HG02840 (cell line): Measurements from ENCODE around the gene ITLN1.
"Not testable (repeated sequence)": the region's sequence is repeated elsewhere in the genome, so short reads cannot be mapped to it uniquely, and the experiment has no call there.

Source experiments
- ATAC-seq: cut with Tn5 transposase; IDR thresholded peaks from one replicate; pipeline ENCODE4 v1.9.1; 2021; ENCODE audit warnings: mild to moderate bottlenecking, moderate library complexity, moderate number of reproducible peaks; ENCODE audit not compliant: unreplicated experiment, low FRiP score

Gene ITLN1

DNA sequence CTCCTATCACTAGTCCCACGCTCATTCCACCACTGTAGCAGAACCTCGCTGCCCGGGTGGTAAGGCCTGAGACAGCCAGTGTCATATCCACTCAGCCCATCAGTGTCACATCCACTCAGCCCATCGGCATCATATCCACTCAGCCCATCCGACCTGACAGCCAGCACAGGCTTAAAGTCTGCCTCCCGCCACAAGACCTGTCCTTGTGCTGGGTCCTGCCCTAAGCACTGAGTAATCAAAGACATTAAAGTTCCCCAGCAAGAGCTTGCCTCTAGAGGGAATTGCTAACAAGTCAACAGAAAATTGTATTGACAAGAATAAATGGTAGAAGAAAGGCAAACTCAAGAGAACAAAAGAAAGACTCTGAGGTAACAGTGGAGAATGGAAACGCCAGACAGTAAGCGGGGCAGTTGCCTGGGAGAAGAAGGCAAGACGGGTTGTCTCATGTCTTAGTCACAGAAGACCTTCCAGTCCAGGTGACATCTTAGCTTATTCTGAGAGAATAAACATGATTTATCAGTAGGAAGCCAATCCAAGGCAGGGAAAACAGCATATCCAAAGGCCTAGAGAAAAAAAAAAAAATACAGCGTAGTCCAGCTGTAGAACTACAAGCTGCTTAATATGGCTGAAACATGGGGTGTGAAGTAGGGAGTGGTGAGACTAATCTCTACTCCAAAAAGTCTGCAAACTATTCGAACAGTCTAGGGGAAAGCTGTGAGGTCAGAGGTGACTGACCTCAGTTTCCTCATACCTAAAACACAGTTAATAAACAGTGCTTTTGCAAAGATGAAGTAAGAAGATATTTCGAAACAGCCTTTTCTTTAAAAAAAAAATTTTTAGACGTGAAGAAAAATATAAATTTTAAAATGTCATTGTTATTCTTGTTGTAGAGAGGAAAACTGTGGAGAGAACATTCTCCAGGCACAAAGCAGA, 1.1 kb downstream of the ITLN1 start:
- no peak for ATAC-seq

DNA sequence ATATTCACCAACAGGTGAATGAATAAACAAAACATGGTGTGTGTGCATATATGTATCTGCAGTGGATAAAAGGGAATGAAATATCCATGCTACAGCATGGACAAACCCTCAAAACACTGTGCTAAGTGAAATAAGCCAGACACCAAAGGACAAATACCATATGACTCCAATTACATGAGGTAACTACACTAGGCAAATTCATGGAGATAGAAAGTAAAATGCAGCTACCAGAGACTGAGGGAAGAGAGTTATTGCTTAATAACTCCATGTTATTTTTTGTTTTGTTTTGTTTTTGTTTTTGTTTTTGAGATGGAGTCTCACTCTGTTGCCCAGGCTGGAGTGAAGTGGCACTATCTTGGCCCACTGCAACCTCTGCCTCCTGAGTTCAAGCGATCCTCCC, 2.4 kb downstream of the ITLN1 start:
- no peak for ATAC-seq

DNA sequence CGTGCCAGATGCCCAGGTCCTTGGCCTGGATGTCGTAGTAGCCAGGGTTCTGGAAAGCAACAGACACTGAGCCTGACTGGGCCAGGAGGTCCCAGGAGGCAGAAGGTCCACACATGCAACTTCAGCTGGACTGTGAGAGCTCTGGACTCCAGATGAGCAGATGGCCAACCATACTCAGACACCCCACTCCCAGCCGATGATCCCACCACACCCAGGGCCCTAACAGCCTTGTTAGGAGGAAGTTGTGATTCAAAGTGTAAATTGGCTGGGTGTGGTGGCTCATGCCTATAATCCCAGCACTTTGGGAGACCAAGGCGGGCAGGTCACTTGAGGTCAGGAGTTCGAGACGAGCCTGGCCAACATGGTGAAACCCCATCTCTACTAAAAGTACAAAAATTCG, 3.7 kb downstream of the ITLN1 start:
- ATAC-seq = not testable (repeated sequence)

DNA sequence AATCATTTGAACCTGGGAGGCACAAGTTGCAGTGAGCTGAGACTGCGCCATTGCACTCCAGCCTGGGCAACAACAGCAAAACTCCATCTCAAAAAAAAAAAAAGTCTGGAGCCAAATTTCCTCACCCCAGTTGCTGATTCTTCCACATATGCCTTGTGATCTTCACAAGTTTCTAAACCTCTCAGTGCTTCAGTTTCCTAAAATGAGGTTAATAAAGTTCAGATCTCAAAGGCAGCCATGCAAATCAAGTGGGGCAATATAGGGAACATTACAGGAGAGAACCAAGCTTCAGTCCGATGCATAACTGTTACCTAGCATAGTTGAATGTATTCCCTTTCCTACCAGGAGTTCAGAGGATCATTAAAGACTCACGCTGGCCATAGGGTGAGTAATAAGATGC, 4.8 kb downstream of the ITLN1 start:
- no peak for ATAC-seq

DNA sequence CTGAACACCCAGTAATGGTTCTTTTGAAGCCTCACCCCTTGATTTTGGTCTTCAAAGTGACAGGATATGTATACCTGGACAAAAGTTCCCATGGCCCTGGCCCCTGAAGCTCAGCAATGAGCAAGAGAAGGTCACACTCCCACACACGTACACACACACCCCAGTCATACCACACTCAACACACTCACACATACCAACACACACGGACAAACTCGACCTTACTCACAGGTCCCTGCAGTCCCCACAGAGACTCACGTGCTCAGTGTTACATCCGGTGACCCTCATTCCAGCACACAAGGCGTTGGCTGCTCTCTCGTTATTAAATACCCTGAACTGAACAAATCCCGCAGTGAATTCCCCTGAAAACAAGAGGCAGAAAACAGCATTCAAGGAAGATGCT, 5.9 kb downstream of the ITLN1 start:
- no peak for ATAC-seq

DNA sequence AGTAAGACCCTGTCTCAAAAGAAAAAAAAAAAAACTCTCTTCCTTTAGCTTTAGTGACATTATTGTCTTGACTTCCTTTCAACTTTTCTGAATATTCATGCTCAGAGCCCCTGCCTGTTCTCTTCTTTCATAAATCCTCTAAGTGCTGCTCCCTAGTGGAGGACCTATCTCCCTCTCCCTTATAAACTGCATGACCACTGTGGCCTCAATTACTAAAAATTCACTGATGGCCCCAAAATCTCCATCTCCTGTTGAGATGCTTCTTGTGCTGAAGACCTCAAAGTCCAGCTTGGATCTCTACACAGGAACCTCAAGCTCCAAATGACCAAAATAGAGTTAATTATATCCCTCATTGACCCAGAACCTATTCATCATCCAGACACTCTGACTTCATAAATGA, 7.8 kb downstream of the ITLN1 start:
- ATAC-seq = no peak

DNA sequence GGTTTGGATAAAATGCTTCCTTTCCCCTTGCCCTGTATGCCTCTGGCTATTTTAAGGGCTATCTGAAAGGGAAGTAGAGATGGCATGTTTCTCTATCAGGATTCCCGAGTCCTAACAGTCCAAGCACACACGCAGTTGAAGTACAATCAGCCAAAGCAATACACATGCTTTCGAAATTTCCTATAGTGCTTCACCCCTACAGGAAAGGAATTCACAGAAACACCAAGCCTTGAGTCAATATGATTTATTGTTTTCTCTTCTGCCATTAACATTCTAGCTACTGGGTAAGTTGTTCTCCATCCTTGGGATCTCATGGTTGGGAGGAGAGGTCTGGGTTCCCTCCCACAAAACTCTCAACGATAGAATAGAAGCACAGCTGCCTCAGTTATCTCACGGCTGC, 8.7 kb downstream of the ITLN1 start:
- no peak for ATAC-seq

DNA sequence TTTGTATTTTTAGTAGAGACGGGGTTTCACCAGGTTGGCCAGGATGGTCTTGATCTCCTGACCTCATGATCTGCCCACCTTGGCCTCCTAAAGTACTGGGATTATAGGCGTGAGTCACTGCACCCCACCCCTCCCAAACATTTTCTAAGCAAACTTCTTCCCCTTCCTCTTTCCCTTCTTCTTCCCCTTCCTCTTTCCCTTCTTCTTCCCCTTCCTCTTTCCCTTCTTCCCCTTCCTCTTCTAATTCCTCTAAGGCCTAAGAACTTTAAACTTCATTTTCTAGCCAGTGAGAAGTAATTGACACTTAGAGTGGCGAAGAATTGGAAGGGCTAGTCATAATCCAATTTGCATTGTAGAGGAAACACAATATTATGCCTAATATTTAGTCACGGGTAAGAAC, 9.4 kb downstream of the ITLN1 start:
- ATAC-seq = not testable (repeated sequence)

DNA sequence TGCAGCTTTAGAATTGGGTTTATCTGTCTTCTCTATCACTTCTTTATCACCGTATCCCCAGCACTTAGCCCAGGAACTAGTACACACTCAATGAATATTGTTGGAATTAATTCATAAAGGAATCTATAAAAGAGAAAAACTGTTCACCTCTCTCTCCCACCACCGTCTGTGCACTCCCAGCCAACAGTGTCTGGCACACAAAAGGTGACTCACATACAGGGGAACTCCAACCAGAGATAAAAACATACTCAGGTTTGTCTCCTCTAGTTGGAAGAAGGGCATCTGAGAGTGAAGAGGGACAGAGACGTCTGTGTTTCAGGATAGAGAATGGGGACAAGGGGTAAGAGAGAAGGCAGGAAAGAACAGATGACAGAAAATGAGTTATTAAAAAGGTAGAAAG, 10.0 kb downstream of the ITLN1 start:
- ATAC-seq = no peak

DNA sequence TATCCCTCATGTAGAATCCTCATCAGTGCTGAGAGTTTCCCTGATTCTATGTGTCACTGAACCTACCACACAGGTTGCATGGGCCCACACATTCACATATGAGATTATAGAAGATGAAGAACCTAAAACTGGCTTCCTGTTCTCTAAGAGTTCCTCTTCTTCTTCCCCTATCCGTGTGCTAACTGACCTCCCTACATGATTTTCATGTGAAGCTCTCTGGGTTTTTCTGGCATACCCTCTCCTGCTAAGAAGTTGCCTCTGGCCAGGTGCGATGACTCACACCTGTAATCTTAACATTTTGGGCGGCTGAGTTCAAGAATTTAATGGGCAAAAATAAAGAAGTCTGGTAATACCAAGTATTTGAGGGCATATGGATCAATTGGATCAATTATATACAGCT, 16.8 kb downstream of the ITLN1 start:
- ATAC-seq = no peak

DNA sequence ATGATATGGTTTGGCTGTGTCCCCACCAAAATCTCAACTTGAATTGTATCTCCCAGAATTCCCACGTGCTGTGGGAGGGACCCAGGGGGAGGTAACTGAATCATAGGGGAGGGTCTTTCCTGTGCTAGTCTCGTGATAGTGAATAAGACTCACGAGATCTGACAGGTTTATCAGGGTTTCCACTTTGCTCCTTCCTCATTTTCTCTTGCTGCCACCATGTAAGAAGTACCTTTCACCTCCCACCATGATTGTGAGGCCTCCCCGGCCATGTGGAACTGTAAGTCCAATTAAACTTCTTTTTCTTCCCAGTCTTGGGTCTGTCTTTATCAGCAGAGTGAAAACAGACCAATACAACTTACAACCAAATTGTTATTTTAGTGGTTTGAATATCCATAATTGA, 17.3 kb downstream of the ITLN1 start:
- not testable (repeated sequence) for ATAC-seq

DNA sequence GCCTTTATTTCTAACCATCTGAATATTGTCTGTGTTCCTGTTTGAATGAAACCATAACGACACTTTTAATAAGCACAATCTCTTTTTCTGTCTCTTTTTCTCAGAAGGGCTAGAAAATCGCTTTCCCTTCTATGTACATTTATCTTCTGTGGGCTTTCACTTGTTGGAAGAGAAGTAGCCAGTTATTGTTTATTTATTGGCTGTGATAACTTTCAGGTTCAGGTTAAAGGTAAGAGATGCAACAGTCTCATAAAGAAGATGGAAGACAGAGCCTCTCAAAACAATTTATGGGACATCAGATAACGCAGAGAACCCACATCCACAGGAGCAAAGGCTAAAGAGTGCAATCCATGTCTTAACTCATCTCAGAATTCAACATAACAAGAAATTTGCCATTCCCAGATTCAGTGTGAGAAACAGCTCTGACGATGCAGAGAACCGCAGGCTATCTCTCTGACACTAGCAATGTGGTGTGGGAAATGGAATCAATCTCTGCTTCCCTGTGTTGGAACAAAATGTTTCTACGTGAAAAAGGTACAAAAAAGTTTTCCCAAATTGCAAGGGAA, 18.2 kb downstream of the ITLN1 start:
- no peak for ATAC-seq

DNA sequence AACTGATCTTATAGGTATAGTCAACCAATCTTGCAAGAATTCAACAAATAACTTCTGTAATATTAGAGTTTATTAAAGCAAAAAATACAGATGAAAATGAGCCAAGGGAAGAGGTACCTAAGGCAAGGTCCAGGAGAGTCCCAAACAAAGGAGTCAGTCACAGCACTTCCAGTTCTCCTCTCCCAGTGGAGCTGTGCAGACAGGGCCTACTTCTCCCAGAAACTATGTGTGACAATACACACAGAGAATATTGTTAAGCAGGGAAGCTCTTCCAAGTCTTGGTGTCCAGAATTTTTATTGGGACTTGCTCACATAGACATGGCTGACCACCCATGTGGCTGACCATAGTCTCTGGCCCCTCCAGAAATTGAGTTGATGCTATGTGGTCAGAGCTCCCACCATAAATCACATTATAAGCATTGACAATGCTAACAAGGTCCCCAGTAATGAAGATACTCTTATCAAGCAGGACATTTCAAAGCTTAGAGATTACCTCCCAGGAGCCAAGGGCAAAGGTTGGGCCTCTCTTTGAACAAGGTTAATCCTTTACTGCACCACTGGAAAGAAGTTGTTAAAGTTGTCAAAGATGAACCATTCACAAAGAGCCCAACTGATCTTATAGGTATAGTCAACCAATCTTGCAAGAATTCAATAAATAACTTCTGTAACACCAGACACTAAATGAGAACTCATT, 18.8 kb downstream of the ITLN1 start:
- no peak for ATAC-seq

DNA sequence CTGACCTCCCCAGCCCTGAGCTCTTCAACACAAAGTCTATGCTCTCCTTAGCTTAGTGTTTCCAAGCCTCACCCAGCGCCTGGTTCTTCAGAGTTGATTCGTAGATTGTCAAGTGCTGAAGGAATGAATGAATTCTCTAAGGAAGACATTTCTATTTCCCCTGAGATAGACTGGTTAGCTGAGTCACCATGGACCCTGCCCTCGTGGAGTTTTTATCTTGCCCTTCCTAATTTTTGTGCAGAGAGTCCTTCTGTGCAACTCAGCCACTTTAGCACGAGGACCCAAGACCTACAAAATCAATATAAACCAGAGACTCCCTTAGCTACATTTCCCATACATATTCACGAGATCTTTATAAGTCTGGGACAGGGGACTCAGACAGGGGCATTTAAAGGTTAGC, 19.6 kb downstream of the ITLN1 start:
- no peak for ATAC-seq

DNA sequence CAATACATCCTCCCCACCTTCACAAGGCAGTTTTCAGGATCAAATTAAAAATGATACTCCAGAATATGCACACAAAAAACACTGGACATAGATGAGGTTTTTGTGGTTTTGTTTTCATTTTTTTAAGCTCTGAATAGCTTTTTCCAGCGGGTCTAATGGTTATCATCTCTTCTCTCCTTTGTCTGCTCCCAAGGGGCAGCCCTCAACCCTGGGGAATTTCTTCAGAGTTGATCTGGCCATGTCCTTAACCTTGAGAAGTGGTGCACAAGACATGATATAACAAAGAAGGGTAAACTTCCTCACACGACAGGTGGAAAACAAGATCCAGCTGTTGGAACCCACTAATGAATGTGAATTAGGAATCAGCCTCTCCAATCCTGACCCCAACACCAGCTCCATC, 20.8 kb downstream of the ITLN1 start:
- ATAC-seq = no peak

DNA sequence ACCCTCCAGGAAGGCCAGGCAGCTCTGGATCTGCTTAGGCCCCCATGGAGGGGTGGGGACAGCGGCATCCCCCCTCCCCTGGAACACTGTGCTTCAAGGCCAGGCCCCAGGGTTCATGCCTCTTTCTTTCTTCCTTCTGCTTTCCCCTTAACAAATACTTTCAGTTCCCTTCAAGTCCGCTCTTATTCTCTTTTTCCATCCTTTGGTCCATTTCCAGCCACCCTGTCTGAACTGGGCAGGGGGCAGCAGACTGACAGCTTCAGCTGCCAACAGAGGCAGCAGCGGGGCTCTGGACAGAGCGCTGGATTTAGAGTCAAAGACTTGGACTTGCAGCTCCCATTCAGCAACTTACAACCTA, 21.2 kb downstream of the ITLN1 start:
- ATAC-seq = no peak

DNA sequence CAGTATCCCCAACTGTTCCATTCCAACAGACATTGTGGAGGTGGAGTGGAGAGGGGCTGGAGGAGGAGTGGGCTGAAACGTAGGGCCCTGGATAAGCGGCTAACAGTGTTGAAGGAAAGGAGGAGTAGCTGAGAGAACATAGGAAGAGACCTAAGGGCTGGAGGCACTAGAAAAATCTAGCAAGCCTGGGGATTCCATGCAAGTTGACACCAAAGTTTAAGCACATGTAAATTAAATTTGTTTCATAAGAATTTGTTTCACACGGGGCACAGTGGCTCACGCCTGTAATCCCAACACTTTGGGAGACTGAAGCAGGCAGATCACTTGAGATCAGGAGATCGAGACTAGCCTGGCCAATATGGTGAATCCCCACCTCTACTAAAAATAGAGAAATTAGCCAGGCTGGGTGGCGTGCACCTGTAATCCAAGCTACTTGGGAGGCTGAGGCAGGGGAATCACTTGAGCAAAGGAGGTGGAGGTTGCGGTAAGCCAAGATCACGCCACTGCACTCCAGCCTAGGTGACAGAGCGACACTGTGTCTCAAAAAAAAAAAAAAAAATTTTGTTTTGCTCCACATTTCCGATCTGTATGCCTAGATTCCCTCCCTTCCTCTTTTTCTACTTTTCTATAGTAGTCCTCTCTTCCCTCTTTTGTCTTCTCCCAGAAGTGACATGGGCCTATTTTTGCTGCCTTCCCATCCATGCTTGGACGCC, 21.8 kb downstream of the ITLN1 start:
- ATAC-seq = no peak

DNA sequence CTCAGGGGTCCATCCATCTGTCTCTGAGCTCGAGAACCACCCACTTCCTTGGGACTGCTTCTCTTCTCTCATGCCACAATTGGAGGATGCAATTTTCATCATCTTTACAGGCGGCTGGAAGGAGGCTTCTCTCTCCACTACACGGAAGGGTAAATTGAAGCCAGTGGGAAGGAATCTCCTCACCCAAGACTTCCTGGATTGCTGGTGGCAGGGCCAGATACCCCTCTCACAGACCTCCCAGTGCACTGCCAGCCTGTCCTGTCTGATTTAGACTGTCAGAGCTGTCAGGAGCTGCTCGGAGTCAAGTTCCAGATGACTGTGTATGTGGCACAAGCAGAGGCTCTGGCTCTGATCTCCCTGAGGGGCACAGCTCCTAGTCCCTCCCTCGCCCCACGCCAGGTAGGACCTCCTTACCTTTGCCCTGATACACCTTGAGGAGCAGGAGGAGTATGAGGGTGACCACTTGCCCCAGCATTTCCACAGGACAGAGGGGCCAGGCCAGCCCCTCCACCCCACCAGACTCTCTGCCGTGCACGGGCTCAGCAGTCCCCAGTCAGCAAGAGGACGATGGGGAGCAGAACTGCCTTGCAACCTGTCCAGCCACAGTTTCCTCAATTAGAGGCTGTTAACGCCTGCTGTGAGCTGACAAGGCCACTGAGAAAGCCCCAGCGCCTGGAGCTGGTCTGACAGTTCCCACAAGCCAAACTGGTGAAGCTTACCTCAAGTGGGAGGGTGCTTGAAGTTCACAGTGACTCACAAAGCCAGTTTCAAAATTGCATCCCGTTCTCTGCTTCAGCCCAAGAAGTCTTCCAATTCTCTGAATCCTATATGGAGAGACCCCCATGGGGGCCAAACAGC, 22.5 kb downstream of the ITLN1 start, which contains the start of gene CD244:
TSS of gene CD244 (minus strand) at position 685 of the 858 bp plus-strand sequence. CDS start at position 475, 210 bp downstream.
- ATAC-seq = peak; percentile 62

DNA sequence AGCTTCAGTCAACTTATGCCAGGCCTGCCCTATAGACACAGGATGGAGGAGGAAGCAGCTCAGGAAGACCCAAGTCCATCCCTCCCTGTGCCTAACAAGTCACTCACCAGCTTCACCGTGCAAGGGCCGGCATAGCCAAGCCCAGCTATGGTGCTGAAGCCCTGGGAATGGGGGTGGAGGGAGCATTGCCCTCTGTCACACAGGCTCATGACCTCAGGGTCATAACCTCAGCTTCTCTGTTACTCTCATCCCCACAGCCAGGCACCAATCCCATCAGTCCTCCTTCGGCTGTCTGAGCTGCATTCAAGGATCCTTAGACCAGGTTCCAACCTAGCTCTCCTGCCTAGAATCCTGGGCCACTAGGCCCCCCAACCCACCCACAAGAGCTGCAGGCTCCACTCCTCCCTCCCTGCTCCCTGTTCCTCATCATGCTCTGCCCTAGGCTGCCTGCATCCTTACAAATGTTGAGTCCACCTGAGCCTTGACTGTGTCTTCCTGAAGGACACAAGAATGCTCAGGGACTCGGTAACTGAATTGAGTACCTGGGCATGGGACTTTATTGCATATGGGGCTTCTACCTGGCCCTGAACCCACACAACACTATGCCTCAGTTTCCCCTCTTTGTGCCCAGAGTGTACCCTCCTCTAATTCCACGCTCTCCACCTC, 24.0 kb downstream of the ITLN1 start:
- ATAC-seq = no peak
